Measurements from ENCODE around the gene FAIM2.

The FAIM2 gene

GRCh38 chr12:49903700-49904423 is at the start of gene FAIM2:
TSS of gene FAIM2 (minus strand) at chr12:49903900. CDS start at chr12:49903792, 108 bp downstream.
- H3K4me3 ChIP-seq (ENCODE audit: low read depth, low read length): peak within 1 kb of the TSS; percentile 28

- no peak overlapping the region for H3K4me3 ChIP-seq (ENCODE audit: low read depth, low read length)
Measured at GRCh38 chr12:49953151-49953550, 49.5 kb upstream of the FAIM2 start.

GRCh38 chr12:49952391-49953055 is 48.8 kb upstream of the FAIM2 start:
- H3K4me3 ChIP-seq (ENCODE audit: low read depth, low read length): no peak overlapping the region

- no peak overlapping the region for H3K4me3 ChIP-seq (ENCODE audit: low read depth, low read length)
Measured at GRCh38 chr12:49951411-49952240, 47.9 kb upstream of the FAIM2 start.

GRCh38 chr12:49950273-49951251 is 46.9 kb upstream of the FAIM2 start, which contains the start of gene AQP2:
TSS of gene AQP2 (plus strand) at chr12:49950737. CDS start at chr12:49950831, 94 bp downstream.
- H3K4me3 ChIP-seq (ENCODE audit: low read depth, low read length): no peak within 1 kb of the TSS

GRCh38 chr12:49949866-49950265 is 46.2 kb upstream of the FAIM2 start:
- H3K4me3 ChIP-seq (ENCODE audit: low read depth, low read length): no peak overlapping the region

GRCh38 chr12:49948866-49949845 is 45.5 kb upstream of the FAIM2 start:
- H3K4me3 ChIP-seq (ENCODE audit: low read depth, low read length): no peak overlapping the region

- H3K4me3 ChIP-seq (ENCODE audit: low read depth, low read length): no peak overlapping the region
Measured at GRCh38 chr12:49947593-49948226, 44.0 kb upstream of the FAIM2 start.

- no peak overlapping the region for H3K4me3 ChIP-seq (ENCODE audit: low read depth, low read length)
Measured at GRCh38 chr12:49946497-49946896, 42.8 kb upstream of the FAIM2 start.

- no peak overlapping the region for H3K4me3 ChIP-seq (ENCODE audit: low read depth, low read length)
Measured at GRCh38 chr12:49946086-49946485, 42.4 kb upstream of the FAIM2 start.

- no peak overlapping the region for H3K4me3 ChIP-seq (ENCODE audit: low read depth, low read length)
Measured at GRCh38 chr12:49945394-49946080, 41.8 kb upstream of the FAIM2 start.

- no peak overlapping the region for H3K4me3 ChIP-seq (ENCODE audit: low read depth, low read length)
Measured at GRCh38 chr12:49944718-49945117, 41.0 kb upstream of the FAIM2 start.

GRCh38 chr12:49944046-49944445 is 40.3 kb upstream of the FAIM2 start:
- H3K4me3 ChIP-seq (ENCODE audit: low read depth, low read length): no peak overlapping the region

- H3K4me3 ChIP-seq (ENCODE audit: low read depth, low read length): no peak overlapping the region
Measured at GRCh38 chr12:49943625-49943960, 39.9 kb upstream of the FAIM2 start.

- no peak overlapping the region for H3K4me3 ChIP-seq (ENCODE audit: low read depth, low read length)
Measured at GRCh38 chr12:49942921-49943624, 39.4 kb upstream of the FAIM2 start.

- H3K4me3 ChIP-seq (ENCODE audit: low read depth, low read length): no peak overlapping the region
Measured at GRCh38 chr12:49942512-49942893, 38.8 kb upstream of the FAIM2 start.

Measured in iPS-11a (cell line).